Hematopoietic multipotent progenitor cell (in vitro differentiated cells): ENCODE results near the gene RNF135. TPM values are rescaled to one million over a fixed set of nuclear protein-coding genes. Genes with fewer than 3 reads are reported as not detected.

Source experiments
- small RNA-seq: library from RNA; depleted of rRNA; stranded (forward); fragments of <200 nt; gene quantifications from one replicate; pipeline ENCODE3, GENCODE V24; 2012
- total RNA-seq: library from RNA; depleted of rRNA; stranded (reverse); fragments of >200 nt; gene quantifications from one replicate; pipeline ENCODE4 v1.2.3, GENCODE V29; 2012

Gene RNF135
- total RNA-seq, 1 donor: 11.3 TPM

Small RNA genes within 50 kb of the gene (small RNA-seq; reads per million reads assigned to genes)
- gene AC138207.3: not detected
- not detected for gene RN7SL138P

Other genes with a start within 250 kb of the RNF135 start
- 28.0 TPM for gene CRLF3, start 146.3 kb upstream of the RNF135 start, total RNA-seq
- gene ATAD5, start 139.1 kb upstream of the RNF135 start, total RNA-seq: 1.9 TPM
- 4.0 TPM for gene TEFM, start 64.8 kb upstream of the RNF135 start, total RNA-seq
- 0.54 TPM for gene ADAP2, start 49.1 kb upstream of the RNF135 start, total RNA-seq
- 28.5 TPM for gene NF1, start 123.9 kb downstream of the RNF135 start, total RNA-seq